GM12878 (cell line): Measurements from ENCODE around the gene EPB41L2. TPM values are rescaled to one million over a fixed set of nuclear protein-coding genes. Genes with fewer than 3 reads are reported as not detected.

Source experiments
- ATAC-seq: fragments of 200-7000 bp; cut with Tn5 transposase; 3 replicates; pipeline ENCODE4 v1.9.1; 2020; ENCODE audit warnings: mild to moderate bottlenecking, moderate library complexity
- BruUV-seq: library from RNA; stranded (reverse); fragments of 400-500 nt; replicated peaks from 2 replicates; lab custom pipeline; 2021; lab: Mats Ljungman, UMichigan
- CTCF ChIA-PET: fragments of 300-600 bp; sonication (Branson Sonifier 250); formaldehyde crosslinking; extraction: SDS; loops from one replicate; lab custom pipeline; 2021; ENCODE audit warnings: inconsistent platforms; lab: Yijun Ruan, JAX
- POLR2A ChIA-PET: fragments of 350-600 bp; formaldehyde crosslinking; extraction: SDS; loops from one replicate; lab custom pipeline; 2021; ENCODE audit warnings: inconsistent platforms; lab: Charles Lee
- RAD21 ChIA-PET: fragments of 300-600 bp; sonication (Branson Sonifier 250); formaldehyde crosslinking; loops from one replicate; lab custom pipeline; 2023; ENCODE audit warnings: antibody characterized with exemption; ENCODE audit not compliant: unreplicated experiment; lab: Charles Lee
- SMC1A ChIA-PET: fragments of 300-600 bp; sonication (Branson Sonifier 250); formaldehyde crosslinking; loops from one replicate; lab custom pipeline; 2023; ENCODE audit not compliant: unreplicated experiment, uncharacterized antibody; lab: Charles Lee
- DNase-seq: peaks from one replicate; pipeline ENCODE4 v3.0.0-alpha.2; 2011; ENCODE audit warnings: low read depth, low spot score
- FAIRE-seq: peaks from 3 replicates; lab custom pipeline; 2011; peaks lifted over from hg19 to GRCh38; lab: Jason Lieb, UNC
- H2AFZ ChIP-seq: 2 replicates; pipeline ENCODE4 v1.6.0; 2011; ENCODE audit warnings: low read depth, low read length, control low read depth; ENCODE audit not compliant: control insufficient read depth
- H3K27ac ChIP-seq: 2 replicates; pipeline ENCODE4 v1.5.1; 2011; ENCODE audit warnings: control low read depth; ENCODE audit not compliant: control insufficient read depth, insufficient read depth
- H3K27me3 ChIP-seq, 2 experiments: replicated peaks in 1 of 2; 2 replicates each; pipeline versions ENCODE4 v1.6.0 to v1.6.1; 2011; ENCODE audit warnings: low read length in 1 of 2; ENCODE audit not compliant: control insufficient read depth in 2 of 2, insufficient read depth in 2 of 2
- H3K36me3 ChIP-seq, 2 experiments: 2 replicates each; pipeline ENCODE4 v1.5.1; 2011; ENCODE audit warnings: low read length in 1 of 2; ENCODE audit not compliant: control insufficient read depth in 2 of 2, insufficient read depth in 2 of 2
- H3K4me1 ChIP-seq: 2 replicates; pipeline ENCODE4 v1.6.1; 2011; ENCODE audit warnings: mild to moderate bottlenecking, low read length, moderate library complexity, mixed read lengths; ENCODE audit not compliant: control insufficient read depth, insufficient read depth
- H3K4me2 ChIP-seq: 2 replicates; pipeline ENCODE4 v1.6.0; 2011; ENCODE audit warnings: control low read depth; ENCODE audit not compliant: control insufficient read depth, insufficient read depth
- H3K4me3 ChIP-seq: fragments of 200-600 bp; sonication (generic); 2 replicates; pipeline ENCODE4 v1.5.1; 2016
- H3K79me2 ChIP-seq: 2 replicates; pipeline ENCODE4 v1.6.0; 2011; ENCODE audit warnings: low read length; ENCODE audit not compliant: control insufficient read depth, insufficient read depth
- H3K9ac ChIP-seq: 2 replicates; pipeline ENCODE4 v1.8.0; 2011; ENCODE audit warnings: low read length, control low read depth, mixed read lengths; ENCODE audit not compliant: control insufficient read depth, insufficient read depth
- H3K9me3 ChIP-seq: replicated peaks from 3 replicates; pipeline ENCODE4 v1.5.1; 2011; ENCODE audit warnings: mild to moderate bottlenecking, low read length; ENCODE audit not compliant: control insufficient read depth, insufficient read depth
- H4K20me1 ChIP-seq: 2 replicates; pipeline ENCODE4 v1.6.0; 2011; ENCODE audit not compliant: control insufficient read depth, insufficient read depth
- BACH1 ChIP-seq: fragments of 450-650 bp; IDR thresholded peaks from 2 replicates; pipeline ENCODE4 v1.6.1; 2017; ENCODE audit warnings: mild to moderate bottlenecking, borderline replicate concordance
- CEBPZ ChIP-seq: fragments of 150-350 bp; IDR thresholded peaks from 2 replicates; pipeline ENCODE4 v1.6.1; 2016; ENCODE audit warnings: low read depth, low read length
- CHD4 ChIP-seq: fragments of 200-600 bp; sonication (generic); IDR thresholded peaks from 2 replicates; pipeline ENCODE4 v1.6.1; 2016; ENCODE audit warnings: mild to moderate bottlenecking
- CREM ChIP-seq: IDR thresholded peaks from 2 replicates; pipeline ENCODE4 v1.6.1; 2014; ENCODE audit warnings: antibody characterized with exemption, low read depth
- EZH2 ChIP-seq: IDR thresholded peaks from 2 replicates; pipeline ENCODE4 v1.6.1; 2012; ENCODE audit warnings: low read depth, mild to moderate bottlenecking, control low read depth, inconsistent platforms, low read length, borderline replicate concordance; ENCODE audit not compliant: control insufficient read depth
- FOS ChIP-seq: IDR thresholded peaks from 3 replicates; pipeline ENCODE4 v1.6.1; 2011; ENCODE audit warnings: borderline replicate concordance; ENCODE audit not compliant: insufficient read length; ENCODE audit errors: extremely low read depth
- HSF1 ChIP-seq: fragments of 150-350 bp; IDR thresholded peaks from 2 replicates; pipeline ENCODE4 v1.6.1; 2014; ENCODE audit warnings: mild to moderate bottlenecking, low read depth, low read length
- IRF3 ChIP-seq: fragments of 450-650 bp; IDR thresholded peaks from 2 replicates; pipeline ENCODE4 v1.6.1; 2014; ENCODE audit warnings: mild to moderate bottlenecking
- KDM1A ChIP-seq: fragments of 200-600 bp; sonication (generic); IDR thresholded peaks from 2 replicates; pipeline ENCODE4 v1.6.1; 2016; ENCODE audit warnings: borderline replicate concordance
- MYC ChIP-seq: IDR thresholded peaks from 2 replicates; pipeline ENCODE4 v1.6.1; 2011; ENCODE audit warnings: mild to moderate bottlenecking, low read length, moderate library complexity, inconsistent platforms; ENCODE audit not compliant: insufficient read depth, insufficient replicate concordance, insufficient read length, severe bottlenecking
- NFIC ChIP-seq: IDR thresholded peaks from 2 replicates; pipeline ENCODE4 v1.6.1; 2012; ENCODE audit warnings: low read depth, mild to moderate bottlenecking, inconsistent platforms, low read length, moderate library complexity
- NFXL1 ChIP-seq: fragments of 450-650 bp; IDR thresholded peaks from 2 replicates; pipeline ENCODE4 v1.6.1; 2017; ENCODE audit warnings: antibody characterized with exemption, mild to moderate bottlenecking, borderline replicate concordance
- NR2C2 ChIP-seq: IDR thresholded peaks from 2 replicates; pipeline ENCODE4 v1.6.1; 2011; ENCODE audit warnings: borderline replicate concordance, low read depth; ENCODE audit not compliant: control insufficient read depth, insufficient read length
- NR2F1 ChIP-seq: fragments of 450-650 bp; conservative IDR thresholded peaks from 2 replicates; pipeline ENCODE4 v1.6.1; 2017; ENCODE audit warnings: mild to moderate bottlenecking
- RFX5 ChIP-seq: IDR thresholded peaks from 2 replicates; pipeline ENCODE4 v1.6.1; 2011; ENCODE audit warnings: low read depth, low read length, improper control_type of control experiment
- SMAD5 ChIP-seq: IDR thresholded peaks from 2 replicates; pipeline ENCODE4 v1.6.1; 2016; ENCODE audit warnings: antibody characterized with exemption, low read depth
- TAF1 ChIP-seq: IDR thresholded peaks from 2 replicates; pipeline ENCODE4 v1.6.1; 2011; ENCODE audit warnings: mild to moderate bottlenecking, low read depth, low read length, borderline replicate concordance
- TCF3 ChIP-seq: IDR thresholded peaks from 2 replicates; pipeline ENCODE4 v1.6.1; 2012; ENCODE audit warnings: low read depth, mild to moderate bottlenecking, low read length, borderline replicate concordance; ENCODE audit not compliant: insufficient read depth
- WGBS: methylation state at CpG from one replicate; pipeline ENCODE4 v1.1.6; 2016; ENCODE audit warnings: low lambda C conversion rate; ENCODE audit not compliant: insufficient replicate concordance, insufficient coverage; ENCODE audit errors: missing lambda C conversion rate; 5-methylcytosine and 5-hydroxymethylcytosine counted together
- in situ Hi-C: fragments of 300-500 bp; cut with MboI; formaldehyde crosslinking; loops from 9 replicates; pipeline ENCODE4 v1.14.3; 2018; ENCODE audit warnings: mixed read lengths
- intact Hi-C: fragments of 100-400 bp; cut with micrococcal nuclease; formaldehyde crosslinking; loops from one replicate; pipeline ENCODE4 v1.14.2; 2022; ENCODE audit not compliant: unreplicated experiment
- polyA plus RNA-seq, 11 experiments: library from polyadenylated mRNA; depleted of rRNA in 4 of 11; unstranded in 6 of 11; stranded (reverse) in 5 of 11; fragments of >200 nt; fragmentation: Nextera tagmentation in 4 of 11; fragmentation: Illumina TruSeq in 1 of 11; extraction: Ambion mirVana in 4 of 11; extraction: Trizol in 1 of 11; gene quantifications; 1 replicate in 1 of 11; 2 replicates in 10 of 11; pipeline versions ENCODE4 v1.2.1 to v1.2.3, GENCODE V29; 2011 to 2016; ENCODE audit warnings: inconsistent platforms in 2 of 11, missing spikeins in 2 of 11, low read depth in 1 of 11
- total RNA-seq, 4 experiments: library from RNA; depleted of rRNA in 3 of 4; stranded (reverse); fragments of >200 nt in 3 of 4; fragmentation: Illumina TruSeq in 1 of 4; extraction: Trizol in 1 of 4; gene quantifications; 2 replicates each; pipeline versions ENCODE4 v1.2.1 to v1.2.3, GENCODE V29; 2013 to 2021

Gene EPB41L2
- total and polyA plus RNA-seq, 10 of the 15 experiments (the other 5 are each of a cell fraction or from before 2014, with no cell fraction given): 7.4 to 41.6 (median 19.0) TPM

- TF ChIP-seq BACH1: no peak
- TF ChIP-seq TCF3: no peak
These were observed 193.4 kb downstream of the EPB41L2 start (continued) for GRCh38 chr6:130869681-130870080.

- H3K9ac ChIP-seq: no peak overlapping the region
- H4K20me1 ChIP-seq: no peaks in the 10 kb centered on the region
- intact Hi-C loops (no loop called here), in situ Hi-C loops (no loop called here)
- RAD21 ChIA-PET: no interaction called here
- ATAC-seq (no peak), DNase-seq (no peak), FAIRE-seq (no peak)
- H2AFZ ChIP-seq: no peak overlapping the region
- peaks cover 0 to 4% of the 10 kb centered on the region in 2 experiments; a peak in 2 of 4 replicates for H3K36me3 ChIP-seq
- no TSS peak for BruUV-seq
- no peaks in the 10 kb centered on the region for H3K27me3 ChIP-seq
- 97% methylated on average over 4 of the region's 4 CpGs for WGBS
- H3K4me2 ChIP-seq: no peak overlapping the region
- H3K27ac ChIP-seq: no peak overlapping the region
- H3K9me3 ChIP-seq: no peaks in the 10 kb centered on the region
- CTCF ChIA-PET: interaction anchor here (1.0 kb wide), 1 partner anchor 23 kb away, joined by 3 read pairs; no protein-coding TSS in a partner anchor
- H3K4me1 ChIP-seq: no peaks in the 10 kb centered on the region
- no peak overlapping the region for H3K4me3 ChIP-seq
- H3K79me2 ChIP-seq: no peaks in the 10 kb centered on the region
- SMC1A ChIA-PET: interaction anchor here (1.0 to 1.3 kb wide), 2 partner anchors 14 to 15 kb away, joined by 3 read pairs; no protein-coding TSS in a partner anchor
- POLR2A ChIA-PET: no interaction called here
- no peak for TF ChIP-seq MYC
- TF ChIP-seq CEBPZ: no peak
- TF ChIP-seq RFX5: no peak
- no peak for TF ChIP-seq NFIC
- no peak for TF ChIP-seq FOS
- TF ChIP-seq NFXL1: no peak
- no peak for TF ChIP-seq EZH2
- TF ChIP-seq CHD4: no peak
- TF ChIP-seq IRF3: no peak
- TF ChIP-seq TAF1: no peak
- no peak for TF ChIP-seq NR2F1
- no peak for TF ChIP-seq CREM
- TF ChIP-seq KDM1A: no peak
- no peak for TF ChIP-seq HSF1
- TF ChIP-seq NR2C2: no peak
- TF ChIP-seq SMAD5: no peak
These were observed 197.3 kb downstream of the EPB41L2 start for GRCh38 chr6:130865793-130866192.
